A204.1 (cell line): Measurements from ENCODE around the gene BIN1.

ENCODE experiments used
- FAIRE-seq: peaks from 2 replicates; lab custom pipeline; 2012; peaks lifted over from hg19 to GRCh38; lab: Jason Lieb, UNC

BIN1 gene

DNA sequence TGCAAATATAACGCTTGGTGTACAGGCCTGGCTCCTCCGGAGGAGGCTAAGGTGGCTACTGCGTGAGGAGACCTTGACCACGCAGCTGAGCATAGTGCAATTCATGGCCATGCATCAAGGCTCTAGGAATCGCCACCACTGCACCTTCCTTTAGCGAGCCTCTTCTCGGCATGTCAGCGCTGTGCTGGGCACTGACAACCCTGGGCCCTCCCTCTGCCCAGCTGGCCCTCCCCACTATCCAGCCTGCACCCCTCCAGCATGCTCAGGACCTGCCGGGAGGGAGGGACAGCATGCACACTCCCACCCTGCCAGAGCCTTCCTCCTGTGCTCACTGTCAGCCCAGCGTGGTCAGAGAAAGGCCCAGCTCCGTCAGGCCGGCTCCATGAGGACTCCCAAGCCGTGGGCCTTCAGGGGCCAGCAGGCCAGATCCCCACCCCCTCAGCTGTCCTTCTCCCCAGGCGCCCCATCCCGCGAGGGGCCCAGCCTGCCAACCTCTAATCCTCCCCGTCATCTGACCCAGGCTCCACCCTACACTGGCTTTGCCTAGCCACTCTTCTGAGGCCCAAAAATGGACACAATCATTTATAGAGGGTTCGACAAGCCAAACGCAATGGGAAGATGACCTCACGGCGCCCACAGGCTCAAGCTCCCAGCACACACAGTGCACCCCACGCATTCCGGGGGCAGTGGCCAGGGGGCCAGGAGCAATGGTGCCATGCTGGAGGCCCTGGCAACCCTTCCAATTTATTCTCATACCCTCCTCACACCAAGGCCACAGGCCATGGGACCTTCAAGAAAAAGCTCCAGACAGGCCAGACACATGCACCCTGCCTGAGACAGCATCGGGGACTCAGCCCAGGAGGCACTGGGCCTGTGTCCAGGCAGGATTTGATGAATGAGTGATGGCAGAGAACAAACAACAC lies 3.5 kb downstream of the BIN1 start:
- FAIRE-seq = no peak

DNA sequence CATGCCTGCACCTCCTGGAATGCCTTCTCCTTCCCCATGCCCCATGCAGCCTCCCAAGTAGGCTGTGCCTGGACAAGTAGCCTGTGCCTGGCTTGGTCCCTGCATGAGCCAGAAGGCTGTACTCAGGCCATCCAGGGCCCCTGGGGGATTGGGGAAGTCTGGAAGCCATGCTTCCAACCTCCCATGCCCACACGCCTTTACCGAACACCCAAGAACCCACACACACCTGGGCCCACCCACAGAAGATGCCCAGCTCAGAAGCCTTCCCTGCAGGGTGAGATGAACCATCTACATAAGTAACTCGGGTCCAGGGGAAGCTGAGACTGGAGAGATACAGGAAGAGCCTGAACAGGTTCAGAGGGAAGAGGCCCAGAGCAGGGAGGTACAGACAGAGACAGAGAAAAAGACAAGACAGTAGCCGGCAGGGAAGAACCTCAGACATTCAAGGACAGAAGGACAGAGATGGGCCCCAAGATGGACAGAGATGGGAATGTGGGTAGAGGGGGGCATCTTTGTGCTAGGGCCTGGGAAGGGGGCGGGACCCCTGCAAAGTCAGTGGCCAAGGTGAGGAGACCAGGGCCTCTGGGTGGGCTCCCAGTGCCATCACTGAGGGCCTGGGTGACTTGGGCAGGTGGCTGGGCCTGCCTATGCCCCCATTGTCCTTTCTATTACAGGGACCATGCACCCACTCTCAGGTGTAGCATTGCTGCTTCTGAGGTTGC lies 4.3 kb downstream of the BIN1 start:
- no peak for FAIRE-seq

DNA sequence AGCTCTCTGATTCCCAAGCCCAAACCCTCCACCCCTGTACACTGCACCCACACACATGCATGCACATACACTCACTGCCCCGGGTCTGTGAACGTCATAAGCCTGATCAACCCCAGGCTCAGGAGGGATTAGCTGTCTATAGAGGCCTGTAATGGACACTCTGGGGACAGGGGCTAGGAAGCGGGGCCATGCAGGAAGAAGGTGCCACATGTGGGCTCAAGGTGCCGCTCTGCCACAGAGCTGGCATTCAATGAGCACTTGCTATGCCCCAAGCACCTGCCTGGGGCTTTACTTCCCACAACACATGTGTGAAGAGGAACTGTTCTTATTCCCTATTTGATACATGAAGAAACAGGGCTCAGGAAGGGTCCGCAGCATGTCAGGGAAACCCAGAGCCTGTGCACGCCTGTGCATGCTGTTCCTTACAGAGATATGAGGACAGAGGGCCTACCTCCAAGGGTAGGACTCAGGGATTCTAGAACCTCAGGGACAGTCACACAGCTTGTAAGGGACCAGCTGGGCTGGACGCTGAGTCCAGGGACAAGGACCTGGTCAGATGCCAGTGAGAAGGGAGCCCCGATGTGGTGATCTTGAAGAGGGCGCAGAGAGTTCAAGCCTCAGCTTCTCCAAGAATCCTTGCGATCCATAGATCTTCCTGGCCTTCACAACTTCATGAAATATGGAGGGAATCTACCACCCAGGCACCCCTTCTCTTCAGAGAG lies 5.0 kb downstream of the BIN1 start:
- FAIRE-seq = no peak

DNA sequence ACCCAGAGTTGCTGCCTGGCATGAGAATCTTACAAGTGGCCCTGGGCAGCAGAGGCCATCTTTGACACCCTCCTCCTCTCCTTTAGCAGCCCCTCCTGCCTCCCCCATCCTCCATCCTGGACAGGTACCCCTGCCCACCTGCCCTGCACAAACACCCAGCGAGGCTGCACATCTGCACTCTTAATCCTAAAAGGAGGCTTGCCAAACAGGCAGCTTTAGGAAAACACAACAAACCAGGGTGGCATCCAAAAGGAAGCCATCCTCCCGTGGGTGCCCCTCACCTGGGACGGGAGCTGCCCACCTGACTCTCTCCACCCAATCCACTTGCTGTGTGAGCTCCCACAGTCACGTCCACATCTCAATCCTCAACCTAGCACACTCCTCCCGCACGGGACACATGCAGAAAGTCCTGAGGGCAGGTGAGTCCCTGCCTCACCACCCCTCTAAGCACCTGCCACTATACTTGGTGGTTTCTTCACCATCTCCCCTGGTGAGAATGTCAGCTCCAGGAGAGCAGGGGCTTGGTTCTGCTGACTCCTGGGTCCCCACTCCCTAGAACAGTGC lies 5.8 kb downstream of the BIN1 start:
- FAIRE-seq = no peak

DNA sequence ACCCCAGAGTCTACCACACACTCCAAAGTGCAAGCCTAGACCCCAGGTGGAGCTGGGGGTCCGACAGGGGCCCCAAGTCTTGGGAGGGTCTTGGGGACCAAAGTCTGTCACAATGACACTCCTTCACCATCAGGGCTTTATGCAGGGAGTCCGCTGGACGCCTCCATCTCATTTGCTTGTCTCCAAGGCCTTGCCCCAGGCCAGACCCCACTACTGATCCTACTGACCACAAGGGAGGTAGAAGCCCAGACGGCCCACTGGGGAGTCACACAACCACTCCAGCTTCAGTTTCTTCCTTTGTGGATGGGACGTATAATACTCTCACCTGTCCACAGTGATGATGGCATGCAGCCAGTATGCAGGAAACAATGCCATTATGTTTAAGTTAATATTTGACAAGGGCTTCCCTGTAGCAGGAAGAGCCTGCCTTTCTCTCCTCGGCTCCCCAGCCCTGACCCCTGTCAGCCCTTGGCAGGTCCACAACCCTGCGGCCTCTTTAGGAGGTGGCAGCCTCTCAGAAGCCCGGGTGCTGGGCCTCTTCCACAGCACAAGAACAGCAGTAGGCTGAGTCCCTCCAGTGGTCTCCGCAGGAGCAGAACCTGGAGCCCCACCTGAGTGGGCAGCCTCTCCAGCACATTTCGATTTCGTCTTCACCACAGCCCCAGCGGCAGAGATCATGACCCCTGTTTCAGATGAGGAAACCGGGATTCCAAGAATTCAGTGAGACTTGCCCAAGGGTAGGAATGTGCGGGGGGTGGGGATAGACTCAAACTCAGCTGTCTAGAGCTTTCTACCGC lies 6.5 kb downstream of the BIN1 start:
- no peak for FAIRE-seq

DNA sequence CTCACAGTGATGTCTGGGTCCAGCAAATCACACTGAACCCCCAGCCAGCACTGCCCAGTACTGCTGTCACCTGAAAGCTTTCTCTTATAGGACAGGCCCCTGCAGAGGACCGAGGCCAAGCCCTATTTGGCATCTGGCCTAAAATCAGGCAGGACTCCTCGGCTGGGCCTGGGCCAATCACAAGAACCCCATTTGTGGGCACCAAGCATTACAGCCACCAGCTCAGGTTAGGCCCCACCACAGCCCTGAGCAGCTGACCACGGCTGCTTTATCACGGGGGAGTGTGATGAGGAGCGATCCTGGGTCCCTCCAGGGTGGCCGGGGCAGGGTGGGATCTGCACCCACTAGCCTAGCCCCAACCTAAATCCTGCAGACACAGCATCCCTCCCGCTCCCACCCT lies 8.2 kb downstream of the BIN1 start:
- FAIRE-seq = no peak

DNA sequence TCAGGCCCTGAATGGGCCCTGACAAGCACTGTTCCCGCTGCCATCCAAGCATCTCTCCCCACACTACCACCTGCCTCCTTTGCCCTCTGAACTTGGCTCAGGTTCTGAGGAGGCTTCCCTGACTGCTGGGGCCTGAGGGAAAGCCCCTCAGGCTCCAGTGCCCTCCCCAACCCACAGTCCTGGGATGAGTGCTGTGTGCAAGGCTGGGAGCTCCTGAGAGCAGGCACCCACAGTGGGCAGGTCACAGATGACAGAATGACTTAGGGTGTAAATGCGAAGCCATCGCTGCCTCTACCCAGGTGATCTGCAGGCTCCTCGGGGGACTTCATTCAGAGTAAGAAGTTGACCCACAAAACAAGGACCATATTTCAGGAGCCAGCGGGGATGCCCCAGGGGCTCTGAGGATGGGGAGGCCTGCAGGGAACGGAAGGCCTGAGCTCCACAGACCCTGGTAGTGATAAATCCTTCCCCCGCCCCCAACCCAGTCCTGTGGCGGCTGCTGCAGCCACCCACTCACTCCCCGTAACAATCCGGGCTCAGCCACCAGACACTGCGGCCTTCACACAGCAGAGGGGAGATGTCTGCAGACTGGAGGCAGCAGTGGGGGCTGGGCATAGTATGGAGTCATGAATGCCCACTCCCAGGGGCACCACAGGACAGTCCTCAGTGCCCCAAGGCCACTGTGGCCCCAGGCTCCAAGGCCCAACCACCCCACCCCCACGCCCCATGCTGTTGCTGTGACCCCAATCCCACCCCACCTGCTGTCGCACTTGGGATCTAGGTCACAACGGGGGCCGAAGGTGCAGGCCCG lies 8.9 kb downstream of the BIN1 start:
- no peak for FAIRE-seq

DNA sequence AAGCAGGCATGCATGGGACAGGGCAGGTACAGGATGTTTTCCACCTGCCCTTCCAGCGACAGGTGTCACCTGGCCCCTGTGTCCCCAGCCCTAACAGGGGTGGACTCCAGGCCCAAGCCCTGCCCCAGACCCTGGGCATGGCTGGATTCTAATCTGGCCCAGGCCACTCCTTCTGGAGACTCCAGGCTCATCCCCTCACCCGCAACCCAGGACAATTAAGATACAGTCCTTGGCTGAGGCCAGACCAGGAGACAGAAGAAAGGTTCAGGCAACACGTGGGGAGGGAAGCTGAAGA lies 9.5 kb downstream of the BIN1 start:
- FAIRE-seq = no peak

DNA sequence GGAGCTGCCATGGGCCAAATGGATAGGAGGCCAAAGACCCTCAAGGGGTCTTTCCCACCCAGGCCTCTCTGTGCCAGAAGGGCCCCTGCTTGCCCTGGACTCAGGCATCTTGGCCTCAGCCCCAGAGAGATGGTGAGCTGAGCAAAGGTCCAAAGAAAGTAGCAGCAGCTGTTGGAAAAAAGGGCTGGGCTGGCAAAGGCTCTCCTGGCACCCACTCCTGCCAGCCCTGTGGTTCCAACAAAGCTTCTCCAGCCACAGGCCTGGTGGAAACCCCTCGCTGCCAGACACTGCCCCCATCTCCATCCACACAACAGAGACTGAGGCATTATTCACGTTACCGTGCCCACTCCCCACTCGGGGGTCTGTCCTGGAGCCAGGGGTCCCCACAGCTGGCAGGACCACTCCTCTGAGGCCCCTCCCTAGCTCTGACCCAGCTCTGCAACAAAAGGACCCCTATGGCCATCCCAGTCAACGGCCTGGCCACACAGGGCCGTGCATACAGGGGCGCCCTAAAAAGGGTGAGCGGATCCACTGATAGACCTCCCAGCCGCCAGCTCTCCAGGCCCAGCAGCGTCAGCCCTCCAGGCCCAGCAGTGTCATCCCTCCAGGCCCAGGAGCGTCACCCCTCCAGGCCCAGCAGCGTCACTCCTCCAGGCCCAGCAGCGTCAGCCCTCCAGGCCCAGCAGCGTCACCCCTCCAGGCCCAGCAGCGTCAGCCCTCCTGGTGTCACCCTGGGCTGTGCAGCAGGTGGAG lies 10.1 kb downstream of the BIN1 start:
- no peak for FAIRE-seq

DNA sequence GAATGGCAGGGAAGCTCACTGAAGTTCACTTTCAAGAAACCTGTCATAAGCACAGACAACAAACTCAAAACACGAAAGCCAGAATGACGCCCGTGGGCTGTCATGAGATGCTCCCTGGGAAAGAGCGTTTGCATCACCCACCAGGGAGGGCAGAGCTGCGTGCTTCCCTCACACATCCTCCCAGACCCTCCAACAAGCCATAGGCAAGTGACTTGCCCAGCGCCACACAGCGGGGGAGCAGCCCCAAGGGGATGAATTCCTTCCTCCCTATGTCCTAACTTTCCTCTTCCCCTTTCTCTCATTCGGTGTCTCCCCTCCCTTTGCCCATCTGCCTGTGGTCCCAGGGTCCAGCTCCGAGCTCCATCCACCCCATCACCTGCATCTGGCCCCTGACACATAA lies 10.7 kb downstream of the BIN1 start:
- no peak for FAIRE-seq

DNA sequence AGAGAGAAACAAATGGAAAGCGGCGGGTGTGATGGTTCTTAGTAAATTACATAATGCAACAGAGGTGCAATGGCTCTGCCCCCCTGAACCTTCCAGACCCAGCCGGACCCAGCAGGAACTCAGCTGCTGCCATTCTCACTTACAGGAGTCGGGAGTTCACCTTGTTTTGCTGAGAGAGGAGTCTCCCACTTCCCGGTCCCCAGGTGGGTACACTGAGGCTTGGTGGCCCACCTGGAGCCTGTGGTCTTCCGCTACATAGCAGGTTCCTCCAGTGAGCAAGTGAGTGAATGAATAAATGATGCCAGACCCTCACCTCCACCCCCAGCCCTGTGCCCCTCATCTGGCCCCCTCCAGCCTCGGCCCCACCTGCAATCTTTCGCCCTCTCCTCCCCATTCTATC lies 11.2 kb downstream of the BIN1 start:
- FAIRE-seq = no peak

DNA sequence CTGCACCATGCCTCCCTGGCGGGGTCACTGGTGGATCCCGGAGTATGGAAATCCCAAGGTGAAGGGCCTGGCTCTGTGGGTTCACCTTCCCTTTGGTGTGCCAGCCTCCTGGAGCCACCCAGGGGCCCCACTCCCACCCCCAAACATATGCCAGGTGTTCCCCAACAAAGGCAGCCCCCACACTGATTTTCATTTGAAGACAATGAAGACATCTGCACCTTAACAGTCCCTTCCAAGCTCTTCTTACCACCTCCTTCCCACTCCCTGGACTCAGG lies 11.7 kb downstream of the BIN1 start:
- FAIRE-seq = no peak

DNA sequence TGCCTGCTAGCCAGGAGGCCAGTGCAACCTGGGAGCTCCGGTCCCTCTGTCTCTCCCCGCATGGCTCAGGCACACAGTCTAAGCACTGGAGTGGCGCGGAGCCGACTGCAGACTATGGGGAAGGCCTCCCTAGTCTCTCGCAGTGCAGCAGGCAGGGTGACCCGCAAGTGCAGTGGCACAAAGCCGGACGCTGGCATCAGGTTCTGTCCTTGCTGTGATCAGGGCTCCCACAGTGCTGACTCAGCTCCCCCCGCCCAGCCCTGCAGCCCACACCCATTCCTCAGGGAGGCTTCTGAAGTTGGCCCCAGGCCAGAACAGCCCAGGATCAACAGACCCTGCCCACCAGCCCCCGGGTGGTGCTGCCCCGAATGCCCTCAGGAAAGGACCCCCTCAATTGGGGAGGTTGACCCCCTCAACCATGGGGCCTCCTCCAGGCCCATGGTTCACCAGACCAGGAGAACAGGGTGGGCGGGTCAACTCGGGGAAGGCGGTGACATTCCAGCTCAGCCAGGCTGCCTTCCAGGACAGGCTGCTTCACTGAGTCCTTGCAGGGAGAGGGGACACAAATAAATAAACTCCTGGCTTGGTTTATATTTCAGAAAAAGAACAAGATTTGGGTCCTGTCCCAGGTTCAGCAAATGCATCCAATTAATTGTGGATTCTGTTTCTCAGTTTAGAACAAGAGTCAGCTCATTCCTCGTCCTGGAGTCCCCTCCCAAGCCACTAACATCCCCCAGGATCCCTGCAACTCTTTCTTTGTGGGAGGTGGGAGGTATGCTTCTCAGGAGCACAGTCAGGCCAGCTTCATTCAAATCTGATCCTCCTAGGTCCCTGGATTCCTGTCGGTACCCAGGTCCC lies 12.2 kb downstream of the BIN1 start:
- no peak for FAIRE-seq

DNA sequence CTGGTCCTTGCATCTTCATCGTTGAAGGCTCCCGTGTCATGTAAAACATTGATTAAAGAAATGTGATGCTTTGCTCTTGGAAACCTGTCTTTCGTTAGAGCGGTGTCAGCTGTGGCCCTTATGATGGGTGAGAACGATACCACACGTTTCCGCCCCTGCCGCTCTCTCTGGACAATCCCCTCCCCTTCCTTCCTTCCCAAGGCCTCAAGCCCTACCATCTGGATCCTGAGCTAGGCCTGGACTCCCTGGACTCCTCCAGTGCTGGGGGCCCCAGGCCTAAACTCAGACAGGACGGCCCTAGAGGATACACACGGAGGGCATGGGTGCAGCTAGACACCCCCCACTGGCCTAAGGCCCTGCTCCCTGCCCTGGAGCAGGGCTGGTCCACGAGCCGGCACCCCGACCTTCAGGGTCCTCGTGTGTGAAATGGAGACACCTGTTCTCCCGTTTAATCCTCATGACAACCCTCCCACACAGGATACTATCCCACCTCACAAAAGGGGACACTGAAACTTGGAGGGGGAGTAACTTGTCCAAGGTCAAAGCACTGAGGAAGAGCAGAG lies 13.2 kb downstream of the BIN1 start:
- no peak for FAIRE-seq

DNA sequence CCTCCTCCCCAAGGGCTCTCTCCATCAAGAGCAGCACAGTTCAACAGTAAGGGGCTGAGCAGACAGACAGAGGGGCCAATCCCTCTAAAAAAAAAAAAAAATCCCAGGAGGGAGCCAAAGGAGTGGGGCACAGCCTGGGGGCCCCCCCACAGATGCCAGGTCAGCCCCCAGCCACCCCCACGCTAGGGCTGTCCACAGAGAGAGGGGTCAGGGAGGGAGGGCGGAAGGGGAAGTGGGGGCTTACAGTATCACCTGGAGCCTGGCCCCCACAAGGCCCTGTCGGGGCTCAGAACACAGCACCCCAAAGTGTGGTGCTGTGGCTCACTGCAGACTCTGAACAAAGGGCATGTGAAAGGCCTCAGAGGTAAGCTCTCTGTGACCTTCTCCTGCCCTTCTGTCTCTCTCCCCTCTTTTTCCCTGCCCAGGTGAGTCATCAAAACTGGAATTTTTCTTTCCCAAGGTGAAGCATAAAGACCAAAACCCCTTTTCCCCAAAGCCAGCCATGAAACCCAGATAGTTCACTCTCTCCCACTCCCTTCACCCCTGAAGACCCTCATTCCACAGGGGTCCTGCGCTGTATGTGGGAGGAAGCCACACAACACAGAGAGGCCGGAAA lies 13.9 kb downstream of the BIN1 start:
- FAIRE-seq = no peak

DNA sequence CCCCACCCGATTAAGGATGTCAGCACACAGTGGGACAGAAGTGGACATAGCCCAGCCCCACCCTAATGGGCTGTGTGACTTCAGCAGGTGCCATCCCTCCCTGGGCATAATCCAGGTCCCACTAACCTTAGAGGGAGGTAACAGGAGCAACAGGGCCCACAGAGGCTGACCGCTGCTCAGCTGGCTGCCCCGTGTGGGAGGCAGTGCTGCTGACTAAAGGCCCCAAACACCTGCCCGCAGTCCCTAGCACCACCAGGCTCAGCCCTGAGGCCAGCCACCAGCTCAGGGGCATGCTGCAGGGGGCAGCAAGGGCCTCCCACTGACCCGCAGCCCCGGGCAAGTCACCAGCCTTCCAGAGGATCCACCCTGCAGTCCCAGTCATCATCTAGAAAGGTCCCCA lies 14.6 kb downstream of the BIN1 start:
- no peak for FAIRE-seq

DNA sequence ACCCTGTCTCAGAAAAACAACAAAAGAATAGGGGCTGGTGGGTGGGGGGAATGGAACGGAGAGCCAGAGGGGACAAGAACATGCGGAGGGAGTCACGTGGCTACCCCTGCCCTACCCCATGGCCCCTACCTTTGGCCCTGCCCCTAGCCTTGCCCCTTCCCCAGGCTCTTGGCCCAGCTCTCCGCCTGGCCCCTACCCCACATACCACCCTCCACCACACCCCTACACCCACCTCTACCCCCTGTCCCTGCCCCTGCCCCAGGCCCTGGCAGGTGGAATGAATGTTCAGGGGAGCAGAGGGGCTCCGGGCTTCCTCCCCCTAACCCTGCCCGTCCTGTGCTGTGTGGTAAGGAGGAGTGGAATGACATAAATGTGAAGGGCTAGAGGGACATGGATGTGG lies 15.1 kb downstream of the BIN1 start:
- no peak for FAIRE-seq

DNA sequence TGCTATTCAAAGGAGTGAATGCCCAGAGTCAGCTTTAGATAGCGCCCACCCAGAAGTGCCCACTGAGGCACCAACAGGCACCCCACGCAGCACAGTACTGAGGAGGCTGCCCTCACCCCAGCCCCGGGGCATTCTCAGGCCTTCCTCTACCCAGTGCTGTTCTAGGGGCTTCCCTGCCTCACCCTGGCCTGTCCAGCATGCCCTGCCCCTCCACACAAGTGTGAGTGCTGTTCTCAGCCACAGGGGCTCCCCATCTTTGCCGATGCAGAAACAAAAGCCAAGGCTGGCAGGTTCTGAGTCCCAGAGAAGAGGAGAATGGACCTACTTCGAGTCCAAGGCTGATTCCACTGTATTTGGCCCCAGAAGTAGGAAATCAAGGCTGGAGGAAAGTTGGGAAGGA lies 15.8 kb downstream of the BIN1 start:
- FAIRE-seq = no peak
